ENCODE measurements around the gene ADA. TPM values are rescaled to one million over a fixed set of nuclear protein-coding genes. Genes with fewer than 3 reads are reported as not detected.
A peak's percentile ranks its signal among the peaks of the same experiment; 100 is the strongest.

ADA gene
- total RNA-seq, 5 donors from 2014 or later (not counting 1 experiment from before 2014, with no cell fraction given), result 21.9 to 42.1 (median 33.3) TPM

- Histone ChIP-seq H3K36me3 (ENCODE audit: control insufficient read depth in 2 of 2, extremely low read depth in 1 of 2, insufficient read depth in 1 of 2, low read length in 1 of 2) (no peaks in the 10 kb centered on the region), H3K27me3 (replicated peaks in 1 of 2; ENCODE audit: control insufficient read depth in 2 of 2, extremely low read depth in 1 of 2, insufficient read depth in 2 of 2, low read length in 1 of 2) (no peaks in the 10 kb centered on the region), H3K4me1 (ENCODE audit: control insufficient read depth in 1 of 2, extremely low read depth in 1 of 2, insufficient read depth in 2 of 2, low read length in 2 of 2) (peaks cover 47 to 80% of the 10 kb centered on the region in 2 experiments), H3K9me3 (no peaks in the 10 kb centered on the region), H3K27ac (ENCODE audit: low read length) (peak overlapping the region; percentile 91), H3K4me3 (ENCODE audit: control insufficient read depth in 1 of 2, extremely low read depth in 1 of 2, low read length in 1 of 2) (peak overlapping the region in 1 of 2 donors; percentile 68)
- peak overlapping the region; percentile 83 to 88 (median 86) for H3K4me3 Mint-ChIP-seq
- ChIA-PET CTCF (interaction anchor here (0.6 to 1.0 kb wide), 2 partner anchors 35 to 240 kb away, joined by 3 to 6 read pairs; no protein-coding TSS in a partner anchor), POLR2A (interaction anchor here in 1 of 2 donors (0.6 kb wide), 1 partner anchor 38 kb away, joined by 12 read pairs; no protein-coding TSS in a partner anchor)
- H3K27me3 Mint-ChIP-seq, result no peaks in the 10 kb centered on the region
- DNase-seq (no peak), ATAC-seq (replicated peaks in 1 of 4) (no peak)
- 60% methylated on average over 2 of the region's 3 CpGs for WGBS (ENCODE audit: insufficient coverage)
- H3K9me3 Mint-ChIP-seq, result no peaks in the 10 kb centered on the region
- peak overlapping the region; percentile 94 to 99 for H3K27ac Mint-ChIP-seq
- no peaks in the 10 kb centered on the region for H3K36me3 Mint-ChIP-seq
- H3K4me1 Mint-ChIP-seq, result peaks cover 76 to 84% (median 78%) of the 10 kb centered on the region in 3 donors
Observed at GRCh38 chr20:44649126-44649525, 2.4 kb downstream of the ADA start.

- WGBS (ENCODE audit: insufficient coverage), result 76% methylated on average over 5 of the region's 7 CpGs
- CTCF ChIA-PET, result interaction anchor here in 1 of 2 donors (1.0 kb wide), 1 partner anchor 240 kb away, joined by 3 read pairs; no protein-coding TSS in a partner anchor
- DNase-seq, result no peak
Observed at GRCh38 chr20:44648579-44648978, 2.9 kb downstream of the ADA start.

GRCh38 chr20:44648068-44648467 lies 3.4 kb downstream of the ADA start:
- H3K4me3 ChIP-seq (ENCODE audit: control insufficient read depth in 1 of 2, extremely low read depth in 1 of 2, low read length in 1 of 2), result no peak overlapping the region
- H3K36me3 Mint-ChIP-seq, result no peaks in the 10 kb centered on the region
- peaks cover 78 to 90% (median 82%) of the 10 kb centered on the region in 3 donors for H3K4me1 Mint-ChIP-seq
- H3K9me3 Mint-ChIP-seq, result no peaks in the 10 kb centered on the region
- H3K27ac ChIP-seq (ENCODE audit: low read length), result peak overlapping the region; percentile 91
- DNase-seq (no peak), ATAC-seq (replicated peaks in 1 of 4) (no peak)
- peak overlapping the region; percentile 94 to 99 for H3K27ac Mint-ChIP-seq
- ChIA-PET POLR2A (no interaction called here), CTCF (no interaction called here)
- no peaks in the 10 kb centered on the region for H3K27me3 Mint-ChIP-seq
- no peaks in the 10 kb centered on the region for H3K36me3 ChIP-seq (ENCODE audit: control insufficient read depth in 2 of 2, extremely low read depth in 1 of 2, insufficient read depth in 1 of 2, low read length in 1 of 2)
- H3K4me3 Mint-ChIP-seq, result peak overlapping the region in 1 of 3 donors; percentile 86
- peaks cover 55 to 86% of the 10 kb centered on the region in 2 experiments for H3K4me1 ChIP-seq (ENCODE audit: control insufficient read depth in 1 of 2, extremely low read depth in 1 of 2, insufficient read depth in 2 of 2, low read length in 2 of 2)
- H3K27me3 ChIP-seq (replicated peaks in 1 of 2; ENCODE audit: control insufficient read depth in 2 of 2, extremely low read depth in 1 of 2, insufficient read depth in 2 of 2, low read length in 1 of 2), result no peaks in the 10 kb centered on the region
- no peaks in the 10 kb centered on the region for H3K9me3 ChIP-seq
- WGBS (ENCODE audit: insufficient coverage), result 84% methylated on average over 4 of the region's 5 CpGs

More at GRCh38 chr20:44648579-44648978, 2.9 kb downstream of the ADA start:
- H3K27me3 Mint-ChIP-seq, result no peaks in the 10 kb centered on the region
- no peaks in the 10 kb centered on the region for H3K9me3 Mint-ChIP-seq
- peaks cover 78 to 90% (median 82%) of the 10 kb centered on the region in 3 donors for H3K4me1 Mint-ChIP-seq
- H3K36me3 ChIP-seq (ENCODE audit: control insufficient read depth in 2 of 2, extremely low read depth in 1 of 2, insufficient read depth in 1 of 2, low read length in 1 of 2), result no peaks in the 10 kb centered on the region
- ATAC-seq (replicated peaks in 1 of 4), result no peak
- H3K4me1 ChIP-seq (ENCODE audit: control insufficient read depth in 1 of 2, extremely low read depth in 1 of 2, insufficient read depth in 2 of 2, low read length in 2 of 2), result peaks cover 51 to 85% of the 10 kb centered on the region in 2 experiments
- POLR2A ChIA-PET, result interaction anchor here in 1 of 2 donors (0.6 kb wide), 1 partner anchor 37 kb away, joined by 12 read pairs; no protein-coding TSS in a partner anchor
- H3K36me3 Mint-ChIP-seq, result no peaks in the 10 kb centered on the region
- peak overlapping the region in 1 of 2 donors; percentile 68 for H3K4me3 ChIP-seq (ENCODE audit: control insufficient read depth in 1 of 2, extremely low read depth in 1 of 2, low read length in 1 of 2)
- peak overlapping the region; percentile 94 to 99 for H3K27ac Mint-ChIP-seq
- no peaks in the 10 kb centered on the region for H3K27me3 ChIP-seq (replicated peaks in 1 of 2; ENCODE audit: control insufficient read depth in 2 of 2, extremely low read depth in 1 of 2, insufficient read depth in 2 of 2, low read length in 1 of 2)
- H3K4me3 Mint-ChIP-seq, result peak overlapping the region in 2 of 3 donors; percentile 9 to 86
- peak overlapping the region; percentile 91 for H3K27ac ChIP-seq (ENCODE audit: low read length)
- no peaks in the 10 kb centered on the region for H3K9me3 ChIP-seq

- Mint-ChIP-seq H3K4me3 (peak overlapping the region; percentile 15 to 86 (median 49)), H3K9me3 (no peaks in the 10 kb centered on the region), H3K4me1 (peaks cover 87 to 94% (median 91%) of the 10 kb centered on the region in 3 donors), H3K36me3 (no peaks in the 10 kb centered on the region), H3K27ac (peak overlapping the region; percentile 94 to 99), H3K27me3 (no peaks in the 10 kb centered on the region)
- ChIA-PET CTCF (interaction anchor here in 1 of 2 donors (0.6 to 1.0 kb wide), 2 partner anchors 36 to 338 kb away, joined by 3 to 4 read pairs; no protein-coding TSS in a partner anchor), POLR2A (interaction anchor here in 1 of 2 donors (0.6 kb wide), 1 partner anchor 432 kb away, joined by 3 read pairs; no protein-coding TSS in a partner anchor)
- no peaks in the 10 kb centered on the region for H3K36me3 ChIP-seq (ENCODE audit: control insufficient read depth in 2 of 2, extremely low read depth in 1 of 2, insufficient read depth in 1 of 2, low read length in 1 of 2)
- H3K27ac ChIP-seq (ENCODE audit: low read length), result peak overlapping the region; percentile 91
- H3K4me3 ChIP-seq (ENCODE audit: control insufficient read depth in 1 of 2, extremely low read depth in 1 of 2, low read length in 1 of 2), result peak overlapping the region; percentile 1 to 32
- 19% methylated on average over 2 of the region's 10 CpGs for WGBS (ENCODE audit: insufficient coverage)
- no peak for ATAC-seq (replicated peaks in 1 of 4)
- peak in 1 of 35 experiments; percentile 31 for DNase-seq
- H3K9me3 ChIP-seq, result no peaks in the 10 kb centered on the region
- peaks cover 62 to 95% of the 10 kb centered on the region in 2 experiments for H3K4me1 ChIP-seq (ENCODE audit: control insufficient read depth in 1 of 2, extremely low read depth in 1 of 2, insufficient read depth in 2 of 2, low read length in 2 of 2)
- H3K27me3 ChIP-seq (replicated peaks in 1 of 2; ENCODE audit: control insufficient read depth in 2 of 2, extremely low read depth in 1 of 2, insufficient read depth in 2 of 2, low read length in 1 of 2), result no peaks in the 10 kb centered on the region
Observed at GRCh38 chr20:44646641-44647274, 4.7 kb downstream of the ADA start.

GRCh38 chr20:44646023-44646640 lies 5.4 kb downstream of the ADA start:
- 25% methylated on average over 1 of the region's 4 CpGs for WGBS (ENCODE audit: insufficient coverage)
- peak overlapping the region; percentile 1 to 12 for H3K4me3 ChIP-seq (ENCODE audit: control insufficient read depth in 1 of 2, extremely low read depth in 1 of 2, low read length in 1 of 2)
- ATAC-seq (replicated peaks in 1 of 4), result peak; percentile 39 to 45 (median 40)

GRCh38 chr20:44644667-44645131 lies 6.8 kb downstream of the ADA start:
- H3K27ac ChIP-seq (ENCODE audit: low read length), result peak overlapping the region; percentile 91
- DNase-seq (peak in 32 of 35 experiments; percentile 16 to 85 (median 46)), ATAC-seq (replicated peaks in 1 of 4) (peak; percentile 32 to 73 (median 42))
- Mint-ChIP-seq H3K27ac (peak overlapping the region; percentile 94 to 99), H3K36me3 (peaks cover 6% of the 10 kb centered on the region), H3K9me3 (no peaks in the 10 kb centered on the region), H3K4me3 (peak overlapping the region; percentile 40 to 86 (median 46)), H3K27me3 (no peaks in the 10 kb centered on the region), H3K4me1 (peaks cover 80 to 92% (median 91%) of the 10 kb centered on the region in 3 donors)
- no peaks in the 10 kb centered on the region for H3K9me3 ChIP-seq
- H3K27me3 ChIP-seq (replicated peaks in 1 of 2; ENCODE audit: control insufficient read depth in 2 of 2, extremely low read depth in 1 of 2, insufficient read depth in 2 of 2, low read length in 1 of 2), result no peaks in the 10 kb centered on the region
- H3K4me1 ChIP-seq (ENCODE audit: control insufficient read depth in 1 of 2, extremely low read depth in 1 of 2, insufficient read depth in 2 of 2, low read length in 2 of 2), result peaks cover 60 to 95% of the 10 kb centered on the region in 2 experiments
- ChIA-PET POLR2A (interaction anchor here in 1 of 2 donors (0.6 to 0.7 kb wide), 4 partner anchors 27 to 426 kb away, joined by 3 to 11 read pairs (median 4); no protein-coding TSS in a partner anchor), CTCF (interaction anchor here (0.5 to 1.3 kb wide), 9 partner anchors 9 to 643 kb away, joined by 3 to 6 read pairs (median 4); no protein-coding TSS in a partner anchor)
- WGBS (ENCODE audit: insufficient coverage), result 0% methylated on average over 7 of the region's 7 CpGs
- peaks cover 0 to 3% of the 10 kb centered on the region in 2 donors for H3K36me3 ChIP-seq (ENCODE audit: control insufficient read depth in 2 of 2, extremely low read depth in 1 of 2, insufficient read depth in 1 of 2, low read length in 1 of 2)
- peak overlapping the region in 1 of 2 donors; percentile 41 for H3K4me3 ChIP-seq (ENCODE audit: control insufficient read depth in 1 of 2, extremely low read depth in 1 of 2, low read length in 1 of 2)

More at GRCh38 chr20:44646023-44646640, 5.4 kb downstream of the ADA start:
- H3K4me1 ChIP-seq (ENCODE audit: control insufficient read depth in 1 of 2, extremely low read depth in 1 of 2, insufficient read depth in 2 of 2, low read length in 2 of 2), result peaks cover 62 to 99% of the 10 kb centered on the region in 2 experiments
- CTCF ChIA-PET, result interaction anchor here in 1 of 2 donors (1.0 kb wide), 1 partner anchor 36 kb away, joined by 4 read pairs; no protein-coding TSS in a partner anchor
- Mint-ChIP-seq H3K4me1 (peaks cover 90 to 99% (median 97%) of the 10 kb centered on the region in 3 donors), H3K36me3 (no peaks in the 10 kb centered on the region), H3K27me3 (no peaks in the 10 kb centered on the region), H3K9me3 (no peaks in the 10 kb centered on the region), H3K4me3 (peak overlapping the region; percentile 15 to 86 (median 49)), H3K27ac (peak overlapping the region; percentile 94 to 99)
- no peaks in the 10 kb centered on the region for H3K27me3 ChIP-seq (replicated peaks in 1 of 2; ENCODE audit: control insufficient read depth in 2 of 2, extremely low read depth in 1 of 2, insufficient read depth in 2 of 2, low read length in 1 of 2)
- no peaks in the 10 kb centered on the region for H3K9me3 ChIP-seq
- no peaks in the 10 kb centered on the region for H3K36me3 ChIP-seq (ENCODE audit: control insufficient read depth in 2 of 2, extremely low read depth in 1 of 2, insufficient read depth in 1 of 2, low read length in 1 of 2)
- POLR2A ChIA-PET, result no interaction called here
- DNase-seq, result peak in 9 of 35 experiments; percentile 11 to 53 (median 22)
- peak overlapping the region; percentile 91 for H3K27ac ChIP-seq (ENCODE audit: low read length)

Measured in T-cell (primary cell).